OCI-LY1 (cell line): ENCODE results near the gene DAAM2.

Source experiments
- EZH2 ChIP-seq: fragments of 200-600 bp; sonication (generic), shearing (Covaris generic); IDR thresholded peaks from 2 replicates; pipeline ENCODE4 v1.8.0; 2017; ENCODE audit warnings: borderline replicate concordance, mixed run types, mild to moderate bottlenecking, antibody characterized with exemption, low read length, moderate library complexity, mixed read lengths
- TF ChIP-seq, protein P1 (sequence below): fragments of 200-600 bp; sonication (generic), shearing (Covaris generic); IDR thresholded peaks from 2 replicates; pipeline ENCODE4 v1.5.1; 2017; ENCODE audit warnings: mild to moderate bottlenecking, antibody characterized with exemption, low read length, moderate library complexity, mixed read lengths

DNA sequence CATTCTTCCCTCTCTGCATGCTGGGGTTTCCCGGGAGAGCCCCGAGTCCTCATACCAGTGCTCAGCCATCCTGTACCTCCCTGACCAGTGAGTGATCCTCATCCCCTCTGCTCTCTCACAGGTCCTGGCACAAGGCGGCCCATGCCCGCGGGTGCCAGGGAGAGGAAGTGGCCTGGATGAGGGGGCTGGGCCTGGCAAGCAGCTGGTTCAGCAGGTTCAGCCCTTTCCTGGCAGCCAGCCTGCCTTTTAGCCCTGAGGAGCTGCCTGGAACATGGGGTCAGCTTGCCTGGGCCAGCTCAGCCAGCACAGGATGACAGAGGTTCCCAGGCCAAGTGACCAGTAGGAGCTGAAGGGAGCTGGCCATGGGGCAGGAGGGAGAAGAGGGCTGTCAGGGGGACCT is 131.2 kb downstream of the DAAM2 start:
- TF ChIP-seq, protein P1, sequence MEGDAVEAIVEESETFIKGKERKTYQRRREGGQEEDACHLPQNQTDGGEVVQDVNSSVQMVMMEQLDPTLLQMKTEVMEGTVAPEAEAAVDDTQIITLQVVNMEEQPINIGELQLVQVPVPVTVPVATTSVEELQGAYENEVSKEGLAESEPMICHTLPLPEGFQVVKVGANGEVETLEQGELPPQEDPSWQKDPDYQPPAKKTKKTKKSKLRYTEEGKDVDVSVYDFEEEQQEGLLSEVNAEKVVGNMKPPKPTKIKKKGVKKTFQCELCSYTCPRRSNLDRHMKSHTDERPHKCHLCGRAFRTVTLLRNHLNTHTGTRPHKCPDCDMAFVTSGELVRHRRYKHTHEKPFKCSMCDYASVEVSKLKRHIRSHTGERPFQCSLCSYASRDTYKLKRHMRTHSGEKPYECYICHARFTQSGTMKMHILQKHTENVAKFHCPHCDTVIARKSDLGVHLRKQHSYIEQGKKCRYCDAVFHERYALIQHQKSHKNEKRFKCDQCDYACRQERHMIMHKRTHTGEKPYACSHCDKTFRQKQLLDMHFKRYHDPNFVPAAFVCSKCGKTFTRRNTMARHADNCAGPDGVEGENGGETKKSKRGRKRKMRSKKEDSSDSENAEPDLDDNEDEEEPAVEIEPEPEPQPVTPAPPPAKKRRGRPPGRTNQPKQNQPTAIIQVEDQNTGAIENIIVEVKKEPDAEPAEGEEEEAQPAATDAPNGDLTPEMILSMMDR = no peak
- TF ChIP-seq EZH2 = no peak
